Fibroblast of skin of left quadriceps (primary cell): ENCODE data around the gene PKD1.

ENCODE experiments used
- DNase-seq, 2 experiments: peaks; one replicate each; pipeline ENCODE4 v3.0.0-alpha.2; 2013; ENCODE audit warnings: low read depth in 2 of 2

PKD1 gene

DNA sequence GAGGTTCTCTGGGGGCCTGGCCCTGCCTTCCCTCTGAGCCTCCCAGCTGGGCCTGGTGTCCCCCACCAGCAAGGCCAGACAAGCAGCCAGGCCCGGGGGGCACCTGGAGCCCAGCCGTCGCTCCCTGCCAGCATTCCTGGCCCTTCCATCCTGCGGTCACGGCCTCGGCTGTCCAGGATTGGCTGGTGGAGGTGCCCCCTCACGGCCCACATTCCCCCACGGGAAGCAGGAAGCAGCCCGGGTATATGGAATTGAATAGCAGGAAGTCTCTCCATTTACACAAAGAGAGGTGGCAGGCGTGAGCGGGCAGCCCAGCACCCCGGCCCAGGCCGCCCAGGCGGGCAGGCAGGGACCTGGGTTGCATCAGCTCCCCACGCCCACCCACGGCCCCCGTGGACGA, 34.4 kb upstream of the PKD1 start:
- no peak for DNase-seq

GRCh38 chr16:2167068-2167638, 31.5 kb upstream of the PKD1 start:
- no peak for DNase-seq

GRCh38 chr16:2166263-2167067, 30.8 kb upstream of the PKD1 start:
- DNase-seq, result no peak

DNA sequence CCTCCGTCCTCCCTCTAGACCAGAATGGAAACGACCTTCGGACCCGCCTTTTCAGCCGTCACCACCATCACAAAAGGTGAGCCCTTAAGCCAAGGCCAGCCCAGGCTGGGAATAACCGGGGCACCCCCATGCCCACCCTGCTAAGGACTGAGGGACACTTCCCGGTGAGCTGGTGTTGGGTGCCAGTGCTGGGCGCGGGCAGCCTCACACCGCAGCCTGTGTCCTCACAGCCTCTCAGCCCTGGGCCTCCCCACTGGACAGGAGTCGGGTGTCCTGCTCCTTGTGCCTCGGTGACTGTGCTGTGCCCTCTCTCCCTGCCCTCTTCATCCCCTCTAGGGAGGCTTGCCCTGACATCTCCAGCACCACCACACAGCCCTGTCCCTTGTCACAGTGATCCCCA, 30.2 kb upstream of the PKD1 start:
- no peak for DNase-seq

DNA sequence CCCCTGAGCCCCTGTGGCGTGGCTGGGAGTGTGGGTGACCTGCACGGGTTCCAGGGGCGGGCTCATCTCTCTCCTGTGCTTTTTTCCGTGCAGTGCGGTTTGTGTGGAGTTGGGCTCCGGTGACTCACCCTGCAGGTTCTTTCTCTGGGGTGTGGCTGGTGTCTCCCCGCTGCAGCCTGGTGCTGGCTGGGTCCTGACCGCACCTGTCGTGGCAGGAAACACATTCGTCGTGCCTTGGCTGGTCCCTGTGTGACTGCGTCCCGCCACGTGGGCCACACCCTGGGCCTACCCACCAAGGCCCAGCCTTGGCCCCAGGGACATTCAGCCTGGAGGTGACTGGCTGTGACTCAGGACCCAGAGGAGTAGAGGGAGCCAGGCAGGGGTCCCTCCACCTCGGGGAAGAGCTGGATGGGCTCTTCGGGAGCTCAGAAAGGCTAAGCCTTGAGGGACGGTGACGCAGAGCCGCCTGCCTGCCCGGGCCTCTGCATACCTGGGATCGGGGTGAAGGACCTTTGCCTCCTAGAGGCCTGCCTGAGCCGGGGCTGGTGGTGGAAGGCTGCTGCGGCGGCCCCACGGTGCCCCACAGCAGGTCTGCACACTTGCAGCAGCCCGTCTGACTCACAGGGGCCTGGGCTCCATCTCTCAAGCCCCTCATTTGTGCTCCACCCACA, 27.6 kb upstream of the PKD1 start:
- DNase-seq, result no peak

DNA sequence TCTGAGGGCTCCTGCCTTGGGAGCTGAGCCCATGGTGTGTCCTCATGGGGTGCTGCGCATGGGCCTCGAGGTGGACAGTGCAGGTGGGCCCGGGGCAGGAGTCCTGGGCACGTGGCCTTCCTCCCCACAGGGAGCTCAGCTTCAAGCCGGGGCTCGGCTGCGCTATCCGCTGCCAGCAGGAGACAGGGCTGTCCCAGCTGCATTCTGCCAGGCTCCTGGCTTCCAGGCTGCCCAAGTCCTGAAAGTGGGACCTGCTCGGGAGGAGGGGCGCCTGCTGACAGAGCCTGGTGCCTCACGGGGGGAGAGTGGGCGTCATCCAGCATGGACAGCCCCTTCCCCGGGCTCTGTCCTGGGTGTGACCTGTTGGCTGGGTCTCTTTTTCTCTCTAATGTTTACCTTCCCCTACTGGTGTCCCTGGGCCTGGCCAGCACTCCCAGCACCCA, 27.0 kb upstream of the PKD1 start:
- DNase-seq, result no peak

DNA sequence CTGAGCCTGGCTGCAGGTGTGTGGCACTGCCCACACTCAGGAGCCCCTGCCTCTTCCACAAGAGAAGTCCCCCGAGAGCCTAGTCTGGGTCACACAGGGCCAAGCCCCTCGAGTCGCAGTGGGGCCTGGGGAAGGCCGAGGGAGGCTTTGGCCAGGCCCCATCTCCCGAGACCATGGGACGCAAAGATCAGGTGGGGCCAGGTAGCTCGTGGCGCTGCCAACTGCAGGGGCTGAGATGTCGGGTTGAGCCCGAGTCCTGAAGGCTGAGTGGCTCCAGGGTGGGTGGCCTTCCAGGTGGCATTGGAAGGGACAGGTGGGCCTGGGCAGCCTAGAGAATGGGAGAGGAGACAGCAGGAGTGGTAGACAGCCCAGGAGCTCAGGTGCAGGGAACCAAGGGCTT, 26.2 kb upstream of the PKD1 start:
- no peak for DNase-seq

- no peak for DNase-seq
These were observed 25.3 kb upstream of the PKD1 start for GRCh38 chr16:2160915-2161551.

DNA sequence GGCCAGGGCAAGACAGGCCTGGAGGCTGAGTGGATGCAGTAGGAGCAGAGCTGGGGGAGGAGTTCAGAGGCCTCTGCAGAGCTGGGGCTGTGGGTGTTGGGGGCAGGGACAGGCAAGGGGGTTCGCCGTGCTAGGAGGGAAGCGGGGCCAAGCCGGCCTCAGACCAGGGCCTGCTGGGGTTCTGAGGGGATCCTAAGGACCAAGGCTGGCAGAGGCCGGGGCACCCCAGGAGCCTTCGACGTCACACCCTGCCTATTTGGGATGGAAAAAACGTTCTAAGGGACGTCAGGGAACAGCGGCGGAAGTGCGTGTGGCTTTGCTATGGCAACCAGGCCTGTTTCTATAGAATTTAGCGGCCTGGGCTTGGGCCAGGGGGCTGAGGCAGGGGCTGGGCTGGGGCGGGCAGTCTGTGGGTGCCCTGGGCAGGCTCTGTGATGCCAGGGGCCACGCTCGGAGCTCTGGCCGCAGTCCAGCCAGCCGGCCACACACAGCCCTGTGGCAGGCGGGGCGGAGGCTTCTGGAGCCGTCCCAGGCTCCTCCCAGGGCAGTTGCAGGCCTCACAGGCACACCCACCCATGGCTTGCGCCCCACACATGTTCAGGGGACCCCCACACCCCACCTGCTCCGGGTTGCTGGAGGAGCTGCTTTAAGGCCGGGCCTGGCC, 23.6 kb upstream of the PKD1 start:
- DNase-seq, result no peak

- no peak for DNase-seq
These were observed 22.6 kb upstream of the PKD1 start for GRCh38 chr16:2158262-2158638.

DNA sequence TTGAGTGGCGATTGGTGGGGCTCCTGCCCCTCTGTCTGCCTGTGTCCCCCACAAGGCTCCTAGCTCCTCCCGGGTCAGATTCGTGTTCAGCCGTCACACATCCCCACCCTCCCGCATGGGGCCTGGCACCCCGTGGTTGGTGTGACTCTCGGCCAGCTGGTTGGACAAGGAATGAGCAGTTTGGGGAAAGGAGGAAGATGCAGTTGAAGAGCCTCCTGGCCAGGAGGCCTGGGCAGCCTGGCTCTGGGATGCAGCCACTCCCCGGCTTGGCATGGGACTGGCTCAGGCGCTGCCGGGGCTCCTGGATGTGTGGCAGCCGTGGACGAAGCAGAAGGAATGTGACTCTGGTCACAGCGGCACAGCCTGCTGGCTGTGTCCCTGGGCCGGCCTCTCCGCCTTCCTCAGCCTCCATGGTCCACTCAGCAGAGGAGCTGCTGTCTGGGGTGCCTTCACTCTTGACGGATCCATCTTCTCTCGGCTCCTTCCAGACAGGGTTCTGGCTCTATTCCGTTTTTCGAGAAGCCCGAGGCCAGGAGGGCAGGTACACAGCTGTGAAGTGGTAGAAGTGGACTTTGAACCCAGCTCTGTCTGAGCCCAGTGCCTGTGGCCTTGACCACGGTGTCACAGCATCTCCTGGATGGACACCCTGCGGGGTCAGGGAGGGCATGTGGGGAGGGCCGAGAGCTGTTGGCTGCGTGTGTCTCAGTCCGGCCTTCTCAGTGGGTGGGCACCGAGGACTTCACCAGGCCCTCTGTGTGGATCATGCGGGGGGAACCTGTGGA, 22.0 kb upstream of the PKD1 start:
- no peak for DNase-seq

DNA sequence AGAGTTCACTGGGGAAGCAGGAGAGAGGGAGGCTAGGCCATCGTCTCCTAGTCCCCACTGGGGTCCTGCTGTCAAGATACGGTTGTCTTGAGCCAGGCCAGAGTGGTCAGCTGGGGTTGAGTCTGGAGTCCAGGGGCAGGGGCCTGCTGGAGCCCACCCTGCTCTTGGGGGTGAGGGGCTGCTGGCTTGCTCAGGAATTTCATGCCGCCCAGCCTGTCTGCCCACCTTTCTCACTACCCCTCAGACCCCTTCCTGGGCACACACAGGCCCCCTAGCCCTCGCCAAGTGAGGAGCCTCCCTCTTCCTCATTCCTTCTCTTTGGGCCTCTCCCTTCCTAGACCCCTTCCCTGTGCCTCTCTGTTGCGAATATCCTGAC, 21.1 kb upstream of the PKD1 start:
- DNase-seq, result no peak

DNA sequence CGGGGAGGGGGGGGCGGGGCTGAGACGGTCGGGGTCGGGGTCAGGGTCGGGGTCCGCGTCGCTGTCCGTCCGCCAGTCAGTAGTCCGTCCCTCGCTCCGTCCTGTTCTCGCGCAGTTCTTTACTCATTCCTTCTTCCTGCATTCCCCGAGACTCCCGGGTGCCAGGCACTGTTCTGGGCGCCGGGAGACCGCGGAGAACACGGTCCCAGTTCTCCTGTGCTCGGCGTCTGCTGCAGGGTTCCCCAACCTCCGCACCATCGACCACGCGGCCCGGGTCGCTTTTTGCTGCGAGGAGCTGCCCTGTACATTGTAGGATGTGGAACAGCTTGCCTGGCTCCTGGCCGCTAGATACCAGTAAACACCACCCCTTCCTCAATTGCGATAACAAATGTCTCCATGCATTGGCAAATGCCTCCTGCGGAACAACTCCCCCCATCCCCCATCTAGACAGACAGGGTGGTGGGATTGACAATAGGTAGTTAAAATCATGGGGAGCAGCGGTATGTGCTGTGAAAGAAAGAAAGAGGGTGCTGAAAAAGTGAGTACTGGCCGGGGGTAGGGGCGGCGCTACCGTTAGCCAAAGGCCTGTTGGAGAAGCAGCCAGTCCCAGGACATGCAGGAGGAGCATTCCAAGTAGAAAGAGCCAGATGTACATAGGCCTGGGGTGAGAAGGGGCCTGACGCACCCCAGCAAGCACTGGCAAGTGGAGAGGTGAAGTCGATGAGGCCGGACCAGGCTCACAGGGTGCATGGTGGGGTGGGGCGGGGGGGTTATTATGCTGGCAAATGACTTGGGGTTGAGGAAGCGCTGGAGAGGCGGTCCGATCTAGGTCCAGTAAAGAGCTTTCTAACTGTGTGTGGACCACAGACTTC, 20.5 kb upstream of the PKD1 start:
- DNase-seq, result no peak

DNA sequence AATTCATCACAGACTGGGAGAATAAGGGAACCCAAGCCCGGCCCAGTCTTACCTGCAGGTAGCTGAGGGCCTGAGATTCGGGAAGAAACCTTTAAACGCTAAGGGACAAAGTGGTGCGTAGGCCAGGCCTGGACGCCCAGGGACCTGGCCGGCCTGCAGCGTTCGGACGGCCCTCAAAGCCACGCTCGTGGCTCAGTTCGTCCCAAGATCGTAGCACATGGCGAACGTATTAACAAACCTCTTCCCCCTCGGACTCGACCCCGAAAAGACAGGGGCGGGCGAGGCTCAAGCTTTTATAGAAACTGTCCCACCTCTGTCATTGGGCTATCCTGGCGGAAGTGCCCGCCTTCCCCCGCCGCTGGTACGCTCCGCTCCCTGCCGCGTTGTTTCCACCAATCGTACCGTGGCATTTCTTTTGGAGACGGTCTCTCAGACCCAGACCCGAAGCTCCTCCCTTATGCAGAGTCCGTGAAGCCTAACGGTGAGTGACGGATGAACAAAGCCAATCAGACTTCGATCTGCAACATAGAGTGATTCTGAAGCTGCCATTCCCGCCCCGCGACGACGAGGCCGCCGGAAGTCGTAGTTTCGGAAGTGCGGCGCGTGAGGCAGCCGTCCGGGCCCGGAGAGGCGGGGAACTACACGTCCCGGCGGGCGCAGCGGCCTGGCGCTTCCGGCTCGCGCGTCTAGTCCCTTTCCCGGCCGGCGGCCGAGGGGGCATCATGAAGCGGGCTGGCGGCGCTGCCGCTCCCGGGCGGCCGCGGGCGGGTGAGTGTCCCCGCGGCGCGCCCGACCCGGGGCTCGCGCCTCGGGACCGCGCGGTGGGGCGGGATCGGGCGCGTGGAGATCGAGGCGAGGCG, 19.6 kb upstream of the PKD1 start, which contains the start of gene TRAF7:
Gene TRAF7 (plus strand): TSS at position 692 of the 860 bp plus-strand sequence. CDS start 8,139 bp downstream, outside the sequence.
- DNase-seq, result peak; percentile 100

- no peak for DNase-seq
These were observed 18.9 kb upstream of the PKD1 start for GRCh38 chr16:2154533-2155090.

- DNase-seq, result no peak
These were observed 17.2 kb upstream of the PKD1 start for GRCh38 chr16:2152695-2153506.

DNA sequence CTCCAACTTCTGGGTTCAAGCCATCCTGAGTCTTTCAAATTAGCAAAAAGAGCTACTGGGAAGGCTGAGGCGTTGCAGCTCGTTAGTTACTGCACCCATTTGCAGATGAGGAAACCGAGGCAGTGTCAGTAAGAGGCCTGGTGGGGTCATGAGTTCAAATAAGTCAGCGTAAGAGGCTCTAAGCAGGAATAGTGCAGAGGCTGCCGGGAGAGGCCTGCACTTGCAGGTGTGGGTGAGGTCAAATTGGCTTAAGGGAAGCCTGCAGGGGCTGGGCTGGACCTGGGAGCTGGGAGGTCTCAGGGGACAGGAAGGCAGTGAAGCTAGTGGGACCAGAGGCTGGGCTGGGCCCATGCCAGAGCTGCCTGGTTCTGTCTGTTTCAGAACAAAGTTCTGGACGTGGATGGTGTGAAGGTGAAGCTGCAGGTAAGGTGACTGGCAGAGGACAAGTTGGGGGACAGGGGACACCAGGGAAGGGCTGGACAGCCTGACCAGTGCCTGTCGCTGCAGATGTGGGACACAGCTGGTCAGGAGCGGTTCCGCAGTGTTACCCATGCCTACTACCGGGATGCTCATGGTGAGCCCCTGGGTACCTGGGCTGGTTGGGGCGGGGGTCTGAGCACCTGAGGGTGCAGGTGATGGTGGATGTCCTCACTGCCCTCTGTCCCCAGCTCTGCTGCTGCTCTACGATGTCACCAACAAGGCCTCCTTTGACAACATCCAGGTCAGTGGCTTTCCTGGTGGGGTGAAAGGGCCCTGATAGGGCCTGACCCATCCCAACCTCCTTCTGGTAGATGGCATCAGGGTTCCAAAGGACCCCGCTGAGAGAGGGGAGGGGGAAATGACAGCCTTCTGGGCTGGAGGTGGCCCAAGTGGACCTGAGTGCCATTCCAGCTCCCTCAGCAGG, 15.7 kb upstream of the PKD1 start:
- no peak for DNase-seq
